HL-60 (cell line): Measurements from ENCODE around the gene DHX36.

Source experiments
- DNase-seq, 2 experiments: peaks; one replicate each; pipeline ENCODE4 v3.0.0-alpha.2; 2010 to 2020; ENCODE audit warnings: low read depth in 1 of 2, low spot score in 1 of 2
- H3K27ac ChIP-seq: fragments of 250-450 bp; sonication (Bioruptor Pico); replicated peaks from 2 replicates; pipeline ENCODE4 v1.5.1; 2020; ENCODE audit warnings: mild to moderate bottlenecking, moderate library complexity
- H3K27me3 ChIP-seq: fragments of 250-450 bp; sonication (Bioruptor Pico); 2 replicates; pipeline ENCODE4 v1.5.1; 2021; ENCODE audit warnings: mild to moderate bottlenecking, moderate library complexity; ENCODE audit not compliant: insufficient read depth, poor library complexity, severe bottlenecking
- H3K4me3 ChIP-seq: replicated peaks from 2 replicates; pipeline ENCODE4 v1.5.1; 2011; ENCODE audit warnings: mild to moderate bottlenecking, control low read depth, low read length; ENCODE audit not compliant: insufficient read depth
- CTCF ChIP-seq: IDR thresholded peaks from one replicate; pipeline ENCODE4 v1.5.1; 2011; ENCODE audit warnings: low read length, control low read depth, inconsistent platforms; ENCODE audit not compliant: insufficient read depth
- GABPA ChIP-seq: IDR thresholded peaks from 2 replicates; pipeline ENCODE4 v1.6.1; 2012; ENCODE audit warnings: low read depth
- POLR2AphosphoS5 ChIP-seq: IDR thresholded peaks from 2 replicates; pipeline ENCODE4 v1.6.1; 2012; ENCODE audit warnings: low read depth
- REST ChIP-seq: IDR thresholded peaks from 2 replicates; pipeline ENCODE4 v1.6.1; 2012; ENCODE audit warnings: low read depth; ENCODE audit not compliant: insufficient replicate concordance
- SPI1 ChIP-seq: IDR thresholded peaks from 2 replicates; pipeline ENCODE4 v1.6.1; 2012; ENCODE audit warnings: low read depth, mild to moderate bottlenecking, borderline replicate concordance

Gene DHX36

GRCh38 chr3:154345422-154346122 lies 21.3 kb upstream of the DHX36 start:
- Histone ChIP-seq H3K27me3 (no peaks in the 10 kb centered on the region), H3K4me3 (no peak overlapping the region), H3K27ac (no peak overlapping the region)
- DNase-seq = no peak
- TF ChIP-seq POLR2AphosphoS5 (no peak), GABPA (no peak), REST (no peak), SPI1 (no peak), CTCF (no peak)

GRCh38 chr3:154338570-154338969 lies 14.3 kb upstream of the DHX36 start:
- H3K4me3 ChIP-seq = no peak overlapping the region
- DNase-seq = no peak
- H3K27me3 ChIP-seq = no peaks in the 10 kb centered on the region
- TF ChIP-seq REST (no peak), CTCF (no peak), GABPA (no peak), SPI1 (no peak), POLR2AphosphoS5 (no peak)
- no peak overlapping the region for H3K27ac ChIP-seq

DNA sequence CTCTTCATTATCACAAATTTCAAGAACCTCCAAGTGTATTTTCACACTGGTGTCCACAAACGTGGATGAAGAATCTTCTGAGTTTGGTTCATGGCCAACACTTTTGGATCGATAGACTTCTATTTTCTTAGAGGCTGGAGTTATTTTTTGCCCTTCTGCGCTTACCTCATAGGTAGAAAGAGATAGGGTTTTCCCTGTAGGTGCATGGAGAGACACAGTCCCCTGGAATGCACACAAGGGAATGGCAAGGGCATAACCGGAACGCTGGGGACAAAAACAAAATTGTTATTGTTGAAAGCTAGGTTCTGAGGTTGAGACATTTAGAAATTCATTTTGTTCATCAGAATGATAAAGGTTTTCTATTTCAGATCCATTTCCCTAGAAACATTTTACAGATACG lies 13.7 kb upstream of the DHX36 start:
- Histone ChIP-seq H3K27me3 (no peaks in the 10 kb centered on the region), H3K27ac (no peak overlapping the region), H3K4me3 (no peak overlapping the region)
- TF ChIP-seq REST = no peak
- TF ChIP-seq CTCF = no peak
- no peak for TF ChIP-seq SPI1
- no peak for TF ChIP-seq GABPA
- TF ChIP-seq POLR2AphosphoS5 = no peak
- no peak for DNase-seq
